GM12801 (cell line): ENCODE data around the gene PDCD4.

Experiments
- CTCF ChIP-seq: IDR thresholded peaks from one replicate; pipeline ENCODE4 v1.5.1; 2011; ENCODE audit warnings: control low read depth; ENCODE audit not compliant: insufficient read length; ENCODE audit errors: extremely low read depth

Gene PDCD4

GRCh38 chr10:110946496-110946895 lies 74.8 kb downstream of the PDCD4 start:
- no peak for TF ChIP-seq CTCF

- no peak for TF ChIP-seq CTCF
Observed at GRCh38 chr10:110947061-110947595, 75.4 kb downstream of the PDCD4 start.
